ENCODE measurements around the gene GMPR2. TPM values are rescaled to one million over a fixed set of nuclear protein-coding genes. Genes with fewer than 3 reads are reported as not detected.

Gene GMPR2
- total RNA-seq, 6 donors from 2014 or later: 26.2 to 76.9 (median 47.2) TPM

GRCh38 chr14:24272467-24272866 is 39.7 kb downstream of the GMPR2 start:
- no peak for ATAC-seq (ENCODE audit: low FRiP score in 2 of 2)
- peak in 1 of 4 donors; percentile 8 for TF ChIP-seq EP300 (IDR thresholded peaks at IDR 0.05)
- no peak for TF ChIP-seq POLR2AphosphoS5 (IDR thresholded peaks at IDR 0.05)
- TF ChIP-seq POLR2A (IDR thresholded peaks at IDR 0.05): no peak
- no peak for TF ChIP-seq CTCF (IDR thresholded peaks at IDR 0.05)
- Histone ChIP-seq H3K27ac (peak overlapping the region; percentile 96 to 99 (median 97)), H3K4me1 (peaks cover 13 to 51% (median 44%) of the 10 kb centered on the region in 4 donors), H3K36me3 (peaks cover 0 to 24% (median 17%) of the 10 kb centered on the region in 4 donors), H3K27me3 (no peaks in the 10 kb centered on the region), H3K9me3 (no peaks in the 10 kb centered on the region), H3K4me3 (no peak overlapping the region)
- DNase-seq: no peak
- 75 to 86% methylated on average over 2 of the region's 2 CpGs for WGBS, 2 donors

- Histone ChIP-seq H3K4me1 (peaks cover 15 to 54% (median 48%) of the 10 kb centered on the region in 4 donors), H3K27me3 (no peaks in the 10 kb centered on the region)
Measured at GRCh38 chr14:24273422-24273998, 40.8 kb downstream of the GMPR2 start.

GRCh38 chr14:24274101-24274543 is 41.4 kb downstream of the GMPR2 start:
- DNase-seq: peak in 1 of 2 donors; percentile 79
- Histone ChIP-seq H3K27me3 (no peaks in the 10 kb centered on the region), H3K36me3 (peaks cover 0 to 8% (median 5%) of the 10 kb centered on the region in 4 donors), H3K4me1 (peaks cover 19 to 57% (median 53%) of the 10 kb centered on the region in 4 donors), H3K9me3 (no peaks in the 10 kb centered on the region), H3K27ac (peak overlapping the region; percentile 96 to 99 (median 97)), H3K4me3 (no peak overlapping the region)
- ATAC-seq (ENCODE audit: low FRiP score in 2 of 2): peak; percentile 14 to 71
- TF ChIP-seq POLR2A (IDR thresholded peaks at IDR 0.05) (peak in 1 of 4 donors; percentile 36), EP300 (IDR thresholded peaks at IDR 0.05) (peak in 2 of 4 donors; percentile 37 to 90), POLR2AphosphoS5 (IDR thresholded peaks at IDR 0.05) (peak; percentile 52 to 74), CTCF (IDR thresholded peaks at IDR 0.05) (no peak)
- WGBS, 2 donors: 39 to 44% methylated on average over 3 of the region's 3 CpGs

More at GRCh38 chr14:24273422-24273998, 40.8 kb downstream of the GMPR2 start:
- Histone ChIP-seq H3K27ac (peak overlapping the region; percentile 96 to 99 (median 97)), H3K4me3 (no peak overlapping the region), H3K9me3 (no peaks in the 10 kb centered on the region), H3K36me3 (peaks cover 0 to 14% (median 9%) of the 10 kb centered on the region in 4 donors)
- TF ChIP-seq CTCF (IDR thresholded peaks at IDR 0.05) (peak in 2 of 6 experiments; percentile 8 to 20), POLR2A (IDR thresholded peaks at IDR 0.05) (no peak)
- no peak for ATAC-seq (ENCODE audit: low FRiP score in 2 of 2)
- peak in 1 of 2 donors; percentile 43 for DNase-seq
- WGBS, 2 donors: 44 to 68% methylated on average over 3 of the region's 3 CpGs

GRCh38 chr14:24277071-24277470 is 44.3 kb downstream of the GMPR2 start:
- DNase-seq (no peak), ATAC-seq (ENCODE audit: low FRiP score in 2 of 2) (no peak)
- H3K4me3 ChIP-seq: no peak overlapping the region
- peak overlapping the region in 2 of 4 donors; percentile 72 to 73 for H3K27ac ChIP-seq
- H3K4me1 ChIP-seq: peaks cover 16 to 51% (median 49%) of the 10 kb centered on the region in 4 donors
- 87 to 89% methylated on average over 6 of the region's 6 CpGs for WGBS, 2 donors
- H3K27me3 ChIP-seq: no peaks in the 10 kb centered on the region
- no peak for TF ChIP-seq POLR2A (IDR thresholded peaks at IDR 0.05)
- TF ChIP-seq CTCF (IDR thresholded peaks at IDR 0.05): no peak
- no peak for TF ChIP-seq EP300 (IDR thresholded peaks at IDR 0.05)
- TF ChIP-seq POLR2AphosphoS5 (IDR thresholded peaks at IDR 0.05): no peak
- no peaks in the 10 kb centered on the region for H3K36me3 ChIP-seq
- no peaks in the 10 kb centered on the region for H3K9me3 ChIP-seq

Measured in upper lobe of left lung (tissue), 6 donors.